NCI-H2107 (cell line): ENCODE results near the gene GPR153.
"Not testable (repeated sequence)": the region's sequence is repeated elsewhere in the genome, so short reads cannot be mapped to it uniquely, and the experiment has no call there.

ENCODE experiments used
- DNase-seq: peaks from one replicate; lab custom pipeline; 2025; lab: John Stamatoyannopoulos, UW

Gene GPR153

GRCh38 chr1:6224718-6225117 is 36.2 kb downstream of the GPR153 start:
- DNase-seq = no peak

- DNase-seq = no peak
Observed at GRCh38 chr1:6223617-6224016, 37.3 kb downstream of the GPR153 start.

GRCh38 chr1:6222636-6223035 is 38.3 kb downstream of the GPR153 start:
- DNase-seq = no peak

- no peak for DNase-seq
Observed at GRCh38 chr1:6221210-6221784, 39.6 kb downstream of the GPR153 start.

GRCh38 chr1:6220236-6220635 is 40.7 kb downstream of the GPR153 start:
- no peak for DNase-seq

GRCh38 chr1:6219641-6220040 is 41.3 kb downstream of the GPR153 start:
- not testable (repeated sequence) for DNase-seq

GRCh38 chr1:6218375-6219164 is 42.3 kb downstream of the GPR153 start:
- DNase-seq = no peak

GRCh38 chr1:6212193-6212959 is 48.5 kb downstream of the GPR153 start:
- DNase-seq = no peak

GRCh38 chr1:6211731-6212130 is 49.2 kb downstream of the GPR153 start:
- no peak for DNase-seq

GRCh38 chr1:6210591-6211355 is 50.1 kb downstream of the GPR153 start:
- DNase-seq = no peak

- DNase-seq = no peak
Observed at GRCh38 chr1:6209661-6210580, 51.0 kb downstream of the GPR153 start.

- DNase-seq = no peak
Observed at GRCh38 chr1:6208723-6209660, 51.9 kb downstream of the GPR153 start.

- DNase-seq = no peak
Observed at GRCh38 chr1:6207921-6208320, 53.0 kb downstream of the GPR153 start.

GRCh38 chr1:6207075-6207885 is 53.6 kb downstream of the GPR153 start:
- DNase-seq = no peak

GRCh38 chr1:6206520-6206855 is 54.4 kb downstream of the GPR153 start:
- DNase-seq = no peak

GRCh38 chr1:6205849-6206519 is 54.9 kb downstream of the GPR153 start, which contains the start of gene RNF207:
TSS of gene RNF207 (plus strand) at chr1:6206119. CDS start at chr1:6206536, 417 bp downstream.
- no peak for DNase-seq

GRCh38 chr1:6202256-6202655 is 58.6 kb downstream of the GPR153 start:
- DNase-seq = no peak

GRCh38 chr1:6200188-6200809 is 60.6 kb downstream of the GPR153 start:
- DNase-seq = no peak
